Measurements from ENCODE around the gene ARL5A.

DNA sequence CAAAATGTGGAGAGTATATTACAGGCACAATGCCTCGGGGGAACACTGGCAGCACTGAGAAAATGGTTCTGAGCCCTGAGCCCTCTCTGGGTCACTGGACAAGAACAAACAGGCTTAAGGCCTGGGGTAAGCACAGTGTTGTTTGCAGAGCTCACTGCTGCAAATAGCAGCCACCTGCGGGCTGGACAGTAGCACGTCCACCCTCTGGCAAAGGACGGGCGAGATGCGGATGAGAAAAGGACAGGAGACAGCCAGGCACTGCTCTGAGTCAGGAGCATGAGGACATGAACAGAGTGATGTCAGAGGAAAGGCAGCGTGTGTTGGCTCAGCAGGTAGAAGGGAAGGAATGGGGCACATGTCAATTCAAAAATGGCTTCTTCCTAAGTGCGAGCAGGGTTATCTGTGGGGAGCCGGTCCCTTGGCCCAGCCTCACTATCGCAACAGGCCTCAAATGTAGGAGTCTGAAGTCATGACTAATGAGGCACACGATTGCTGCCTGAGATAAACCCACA, 68.0 kb downstream of the ARL5A start:
- TF ChIP-seq, protein P1, sequence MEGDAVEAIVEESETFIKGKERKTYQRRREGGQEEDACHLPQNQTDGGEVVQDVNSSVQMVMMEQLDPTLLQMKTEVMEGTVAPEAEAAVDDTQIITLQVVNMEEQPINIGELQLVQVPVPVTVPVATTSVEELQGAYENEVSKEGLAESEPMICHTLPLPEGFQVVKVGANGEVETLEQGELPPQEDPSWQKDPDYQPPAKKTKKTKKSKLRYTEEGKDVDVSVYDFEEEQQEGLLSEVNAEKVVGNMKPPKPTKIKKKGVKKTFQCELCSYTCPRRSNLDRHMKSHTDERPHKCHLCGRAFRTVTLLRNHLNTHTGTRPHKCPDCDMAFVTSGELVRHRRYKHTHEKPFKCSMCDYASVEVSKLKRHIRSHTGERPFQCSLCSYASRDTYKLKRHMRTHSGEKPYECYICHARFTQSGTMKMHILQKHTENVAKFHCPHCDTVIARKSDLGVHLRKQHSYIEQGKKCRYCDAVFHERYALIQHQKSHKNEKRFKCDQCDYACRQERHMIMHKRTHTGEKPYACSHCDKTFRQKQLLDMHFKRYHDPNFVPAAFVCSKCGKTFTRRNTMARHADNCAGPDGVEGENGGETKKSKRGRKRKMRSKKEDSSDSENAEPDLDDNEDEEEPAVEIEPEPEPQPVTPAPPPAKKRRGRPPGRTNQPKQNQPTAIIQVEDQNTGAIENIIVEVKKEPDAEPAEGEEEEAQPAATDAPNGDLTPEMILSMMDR (IDR thresholded peaks at IDR 0.05): no peak
- no peak for TF ChIP-seq POLR2A (IDR thresholded peaks at IDR 0.05)
- no peak for TF ChIP-seq EP300 (IDR thresholded peaks at IDR 0.05)
